Hypothalamus (tissue), 51 donors: ENCODE results near the gene CADM1.

ENCODE experiments used
- DNase-seq, 51 donors: peaks; one replicate each; lab custom pipeline; 2025; lab: John Stamatoyannopoulos, UW

CADM1 gene

GRCh38 chr11:115221461-115222069, 282.6 kb downstream of the CADM1 start:
- DNase-seq, result no peak

- DNase-seq, result no peak
Observed at GRCh38 chr11:115220911-115221310, 283.3 kb downstream of the CADM1 start.

GRCh38 chr11:115220423-115220822, 283.8 kb downstream of the CADM1 start:
- no peak for DNase-seq

- DNase-seq, result no peak
Observed at GRCh38 chr11:115219376-115219775, 284.8 kb downstream of the CADM1 start.

GRCh38 chr11:115217726-115218311, 286.4 kb downstream of the CADM1 start:
- no peak for DNase-seq

- no peak for DNase-seq
Observed at GRCh38 chr11:115215694-115216617, 288.3 kb downstream of the CADM1 start.

GRCh38 chr11:115214644-115215234, 289.5 kb downstream of the CADM1 start:
- DNase-seq, result no peak

- DNase-seq, result no peak
Observed at GRCh38 chr11:115213007-115213406, 291.2 kb downstream of the CADM1 start.

GRCh38 chr11:115208808-115209259, 295.4 kb downstream of the CADM1 start:
- DNase-seq, result no peak

- DNase-seq, result no peak
Observed at GRCh38 chr11:115207916-115208315, 296.3 kb downstream of the CADM1 start.

- DNase-seq, result no peak
Observed at GRCh38 chr11:115207166-115207591, 297.0 kb downstream of the CADM1 start.

GRCh38 chr11:115206365-115207022, 297.7 kb downstream of the CADM1 start:
- DNase-seq, result no peak

GRCh38 chr11:115202900-115203552, 301.2 kb downstream of the CADM1 start:
- no peak for DNase-seq

GRCh38 chr11:115202074-115202473, 302.1 kb downstream of the CADM1 start:
- no peak for DNase-seq

- DNase-seq, result no peak
Observed at GRCh38 chr11:115201111-115201792, 303.0 kb downstream of the CADM1 start.

- DNase-seq, result no peak
Observed at GRCh38 chr11:115199481-115200069, 304.6 kb downstream of the CADM1 start.

- no peak for DNase-seq
Observed at GRCh38 chr11:115198321-115198741, 305.9 kb downstream of the CADM1 start.

- no peak for DNase-seq
Observed at GRCh38 chr11:115197433-115197832, 306.8 kb downstream of the CADM1 start.

- no peak for DNase-seq
Observed at GRCh38 chr11:115197031-115197430, 307.2 kb downstream of the CADM1 start.
